Vagina (tissue), 2 donors: ENCODE measurements around the gene SLFNL1. TPM values are rescaled to one million over a fixed set of nuclear protein-coding genes. Genes with fewer than 3 reads are reported as not detected.

Experiments
- DNase-seq, 2 donors: peaks; one replicate each; pipeline ENCODE4 v3.0.0-alpha.2; 2017; ENCODE audit errors: extremely low spot score in 2 of 2
- H3K27ac ChIP-seq: fragments of 200-600 bp; sonication (generic); one replicate; pipeline ENCODE4 v1.5.1; 2019
- H3K27me3 ChIP-seq: fragments of 200-600 bp; sonication (generic); one replicate; pipeline ENCODE4 v1.5.1; 2019
- H3K36me3 ChIP-seq, 2 donors: fragments of 200-600 bp; sonication (generic); one replicate each; pipeline ENCODE4 v1.5.1; 2017 to 2019
- H3K4me1 ChIP-seq: fragments of 200-600 bp; sonication (generic); one replicate; pipeline ENCODE4 v1.5.1; 2019
- H3K4me3 ChIP-seq, 2 donors: fragments of 200-600 bp; sonication (generic); 1 replicate in 1 of 2; 2 replicates in 1 of 2; pipeline ENCODE4 v1.5.1; 2016 to 2019
- H3K9me3 ChIP-seq: fragments of 200-600 bp; sonication (generic); one replicate; pipeline ENCODE4 v1.5.1; 2019
- CTCF ChIP-seq, 3 experiments: fragments of 450-650 bp in 2 of 3; fragments of 200-600 bp in 1 of 3; sonication (generic) in 1 of 3; IDR thresholded peaks; one replicate each; pipeline ENCODE4 v1.5.1; 2017 to 2019; ENCODE audit warnings: antibody characterized with exemption in 3 of 3, mild to moderate bottlenecking in 2 of 3, moderate library complexity in 2 of 3
- POLR2A ChIP-seq, 2 donors: fragments of 450-650 bp; IDR thresholded peaks; one replicate each; pipeline ENCODE4 v1.6.1; 2017; ENCODE audit warnings: antibody characterized with exemption in 2 of 2, mild to moderate bottlenecking in 2 of 2, moderate library complexity in 2 of 2
- POLR2AphosphoS5 ChIP-seq, 2 donors: sonication (generic); formaldehyde crosslinking; IDR thresholded peaks; one replicate each; pipeline ENCODE4 v1.9.0; 2017; ENCODE audit warnings: antibody characterized with exemption in 2 of 2, mild to moderate bottlenecking in 2 of 2, low read depth in 1 of 2; ENCODE audit not compliant: insufficient read depth in 1 of 2
- intact Hi-C: fragments of 100-400 bp; cut with DNase I; formaldehyde crosslinking; loops from one replicate; pipeline ENCODE4 v1.15.1; 2023
- total RNA-seq: library from RNA; depleted of rRNA; stranded (reverse); fragments of >200 nt; gene quantifications from one replicate; pipeline ENCODE4 v1.2.3, GENCODE V29; 2016

The SLFNL1 gene
- total RNA-seq, 1 donor from 2014 or later, result 1.2 TPM

- H3K27me3 ChIP-seq, result no peaks in the 10 kb centered on the region
- intact Hi-C loops, result no loop called here
- DNase-seq, result no peak
- H3K36me3 ChIP-seq, result no peaks in the 10 kb centered on the region
- peaks cover 24% of the 10 kb centered on the region for H3K4me1 ChIP-seq
- no peak overlapping the region for H3K4me3 ChIP-seq
- TF ChIP-seq CTCF (IDR thresholded peaks at IDR 0.05), result no peak
- TF ChIP-seq POLR2AphosphoS5 (IDR thresholded peaks at IDR 0.05; ENCODE audit: insufficient read depth in 1 of 2, low read depth in 1 of 2), result no peak
- no peak for TF ChIP-seq POLR2A (IDR thresholded peaks at IDR 0.05)
- no peak overlapping the region for H3K27ac ChIP-seq
- H3K9me3 ChIP-seq, result no peaks in the 10 kb centered on the region
These were observed 44.4 kb downstream of the SLFNL1 start for GRCh38 chr1:40976952-40977690.

GRCh38 chr1:40974945-40975344, 46.6 kb downstream of the SLFNL1 start:
- intact Hi-C loops, result no loop called here
- no peak for TF ChIP-seq CTCF (IDR thresholded peaks at IDR 0.05)
- TF ChIP-seq POLR2A (IDR thresholded peaks at IDR 0.05), result no peak
- no peak for TF ChIP-seq POLR2AphosphoS5 (IDR thresholded peaks at IDR 0.05; ENCODE audit: insufficient read depth in 1 of 2, low read depth in 1 of 2)
- DNase-seq, result no peak

GRCh38 chr1:40973912-40974311, 47.6 kb downstream of the SLFNL1 start:
- TF ChIP-seq POLR2A (IDR thresholded peaks at IDR 0.05) (no peak), CTCF (IDR thresholded peaks at IDR 0.05) (no peak), POLR2AphosphoS5 (IDR thresholded peaks at IDR 0.05; ENCODE audit: insufficient read depth in 1 of 2, low read depth in 1 of 2) (no peak)
- Histone ChIP-seq H3K36me3 (no peaks in the 10 kb centered on the region), H3K27ac (no peak overlapping the region), H3K4me3 (no peak overlapping the region), H3K27me3 (no peaks in the 10 kb centered on the region), H3K4me1 (peaks cover 2% of the 10 kb centered on the region), H3K9me3 (no peaks in the 10 kb centered on the region)
- intact Hi-C loops, result no loop called here
- DNase-seq, result no peak

More at GRCh38 chr1:40974945-40975344, 46.6 kb downstream of the SLFNL1 start:
- H3K36me3 ChIP-seq, result no peaks in the 10 kb centered on the region
- peaks cover 6% of the 10 kb centered on the region for H3K4me1 ChIP-seq
- no peaks in the 10 kb centered on the region for H3K27me3 ChIP-seq
- H3K9me3 ChIP-seq, result no peaks in the 10 kb centered on the region
- no peak overlapping the region for H3K4me3 ChIP-seq
- no peak overlapping the region for H3K27ac ChIP-seq

- no peak for DNase-seq
- no peak for TF ChIP-seq POLR2A (IDR thresholded peaks at IDR 0.05)
- TF ChIP-seq POLR2AphosphoS5 (IDR thresholded peaks at IDR 0.05; ENCODE audit: insufficient read depth in 1 of 2, low read depth in 1 of 2), result no peak
- no peak for TF ChIP-seq CTCF (IDR thresholded peaks at IDR 0.05)
- H3K4me1 ChIP-seq, result peaks cover 11% of the 10 kb centered on the region
- no peaks in the 10 kb centered on the region for H3K36me3 ChIP-seq
- no peaks in the 10 kb centered on the region for H3K27me3 ChIP-seq
- no peak overlapping the region for H3K4me3 ChIP-seq
- intact Hi-C loops, result no loop called here
- no peak overlapping the region for H3K27ac ChIP-seq
- H3K9me3 ChIP-seq, result no peaks in the 10 kb centered on the region
These were observed 49.6 kb downstream of the SLFNL1 start for GRCh38 chr1:40971966-40972365.

GRCh38 chr1:40969445-40969844, 52.1 kb downstream of the SLFNL1 start:
- H3K9me3 ChIP-seq, result no peaks in the 10 kb centered on the region
- H3K4me3 ChIP-seq, result no peak overlapping the region
- intact Hi-C loops, result loop anchor here (5.0 kb wide), 1 partner anchor 1217 kb away; no protein-coding TSS in a partner anchor
- H3K4me1 ChIP-seq, result peaks cover 11% of the 10 kb centered on the region
- TF ChIP-seq CTCF (IDR thresholded peaks at IDR 0.05) (no peak), POLR2AphosphoS5 (IDR thresholded peaks at IDR 0.05; ENCODE audit: insufficient read depth in 1 of 2, low read depth in 1 of 2) (no peak), POLR2A (IDR thresholded peaks at IDR 0.05) (no peak)
- no peaks in the 10 kb centered on the region for H3K36me3 ChIP-seq
- H3K27me3 ChIP-seq, result no peaks in the 10 kb centered on the region
- no peak for DNase-seq
- no peak overlapping the region for H3K27ac ChIP-seq
